HEK293T (cell line): Measurements from ENCODE around the gene FBXO31.

Experiments
- BHLHE40 ChIP-seq: fragments of 450-650 bp; IDR thresholded peaks from 2 replicates; pipeline ENCODE4 v1.6.1; 2016; ENCODE audit warnings: mild to moderate bottlenecking, moderate library complexity, borderline replicate concordance
- ELF4 ChIP-seq: fragments of 450-650 bp; IDR thresholded peaks from 2 replicates; pipeline ENCODE4 v1.6.1; 2017; ENCODE audit warnings: antibody characterized with exemption
- FOXA1 ChIP-seq: fragments of 450-650 bp; IDR thresholded peaks from 2 replicates; pipeline ENCODE4 v1.6.1; 2016; ENCODE audit warnings: mild to moderate bottlenecking
- LEF1 ChIP-seq: fragments of 450-650 bp; IDR thresholded peaks from 2 replicates; pipeline ENCODE4 v1.6.1; 2017; ENCODE audit warnings: mild to moderate bottlenecking, borderline replicate concordance
- SP1 ChIP-seq: fragments of 450-650 bp; IDR thresholded peaks from 2 replicates; pipeline ENCODE4 v1.6.1; 2017
- ZNF384 ChIP-seq: fragments of 450-650 bp; IDR thresholded peaks from 2 replicates; pipeline ENCODE4 v1.6.1; 2016

DNA sequence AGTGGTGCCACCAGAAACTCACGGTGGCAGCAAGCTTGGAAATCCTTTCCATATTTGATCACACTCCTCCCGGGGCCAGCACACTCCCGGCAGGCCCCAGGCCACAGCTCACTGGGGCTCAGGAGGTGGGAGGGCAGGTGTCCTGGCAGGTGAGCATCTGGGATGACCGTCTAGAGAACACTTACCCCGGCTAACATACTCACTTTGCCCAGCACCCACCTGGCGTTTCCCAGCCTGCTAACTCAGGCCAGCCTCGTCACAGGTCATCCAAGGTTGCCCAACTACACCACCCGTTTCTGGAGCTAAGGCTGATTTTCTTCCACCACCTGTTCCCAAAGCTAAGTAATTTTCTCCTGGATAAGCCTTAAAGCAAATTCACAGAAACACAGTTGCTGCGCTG lies 24.9 kb downstream of the FBXO31 start:
- no peak for TF ChIP-seq ELF4
- TF ChIP-seq ZNF384 = no peak
- no peak for TF ChIP-seq BHLHE40
- TF ChIP-seq LEF1 = no peak
- TF ChIP-seq FOXA1 = no peak
- no peak for TF ChIP-seq SP1
